HG02798 (cell line): ENCODE results near the gene ARHGAP6.
"Not testable (repeated sequence)": the region's sequence is repeated elsewhere in the genome, so short reads cannot be mapped to it uniquely, and the experiment has no call there.

Experiments
- ATAC-seq: cut with Tn5 transposase; IDR thresholded peaks from one replicate; pipeline ENCODE4 v1.9.1; 2021; ENCODE audit warnings: mild to moderate bottlenecking; ENCODE audit not compliant: unreplicated experiment, poor library complexity

The ARHGAP6 gene

DNA sequence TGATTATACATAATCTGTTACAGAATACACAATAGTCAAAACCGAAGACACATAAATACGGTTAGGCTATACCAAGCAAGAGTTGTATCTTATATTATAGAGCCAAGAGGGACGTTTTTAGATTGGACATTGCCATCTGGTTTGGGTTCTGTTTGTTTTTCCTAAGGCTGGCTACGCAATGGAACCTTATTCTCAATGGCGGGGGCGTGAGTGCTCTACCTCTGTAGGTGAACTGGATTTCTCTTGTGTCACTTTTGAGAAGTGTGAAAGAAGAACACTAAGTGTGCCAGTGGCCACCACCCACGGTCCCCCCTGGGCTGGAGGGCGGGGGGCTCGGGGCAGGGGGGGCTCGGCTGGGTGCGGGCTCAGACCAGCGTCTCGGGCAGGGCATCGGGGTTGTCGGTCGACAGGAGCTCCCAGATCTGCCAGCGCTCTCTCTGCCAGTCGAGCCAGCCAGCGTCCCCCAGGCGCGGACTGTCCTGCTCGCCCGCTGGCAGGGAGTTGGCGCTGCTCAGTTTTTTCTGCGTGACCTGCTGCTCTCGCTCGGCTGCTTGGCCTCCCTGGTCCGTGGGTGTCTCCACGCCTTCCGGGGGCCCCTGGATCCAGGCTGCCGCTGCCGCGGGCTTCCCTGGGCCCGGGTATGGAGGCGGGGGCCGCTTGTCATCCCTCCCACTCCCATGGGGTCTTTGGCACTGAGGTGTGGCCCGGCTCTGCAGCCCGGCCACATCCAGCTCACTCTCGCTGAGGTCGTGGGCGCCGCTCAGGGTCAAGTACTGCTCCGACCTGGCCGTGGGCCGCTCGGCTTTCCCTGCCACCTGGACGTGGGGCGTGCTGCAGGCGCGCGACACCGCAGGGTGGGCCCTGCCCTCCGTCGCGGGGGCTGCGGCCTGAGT, 527.0 kb downstream of the ARHGAP6 start:
- no peak for ATAC-seq

GRCh38 chrX:11137543-11138139, 528.1 kb downstream of the ARHGAP6 start:
- ATAC-seq = no peak

- ATAC-seq = no peak
Measured at GRCh38 chrX:11135564-11136185, 530.0 kb downstream of the ARHGAP6 start.

GRCh38 chrX:11131146-11131545, 534.6 kb downstream of the ARHGAP6 start:
- ATAC-seq = no peak

DNA sequence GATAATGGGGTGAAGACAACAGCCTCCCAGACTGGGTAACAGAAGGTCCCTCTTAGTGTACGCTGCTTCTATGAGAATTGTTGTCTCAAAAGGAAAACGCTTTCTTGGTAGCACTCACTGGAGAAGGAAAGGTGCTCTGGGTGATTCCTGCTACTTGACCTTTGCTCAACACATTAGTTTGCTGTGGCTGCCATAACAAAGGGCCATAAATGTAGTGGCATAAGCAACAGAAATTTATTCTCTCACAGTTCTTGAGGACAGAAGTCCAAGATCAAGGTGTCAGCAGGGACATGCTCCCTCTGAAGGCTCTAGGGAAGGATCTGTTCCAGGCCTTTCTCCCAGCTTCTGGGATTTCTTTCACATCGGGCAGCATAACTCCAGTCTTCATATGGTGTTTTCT, 535.6 kb downstream of the ARHGAP6 start:
- no peak for ATAC-seq

DNA sequence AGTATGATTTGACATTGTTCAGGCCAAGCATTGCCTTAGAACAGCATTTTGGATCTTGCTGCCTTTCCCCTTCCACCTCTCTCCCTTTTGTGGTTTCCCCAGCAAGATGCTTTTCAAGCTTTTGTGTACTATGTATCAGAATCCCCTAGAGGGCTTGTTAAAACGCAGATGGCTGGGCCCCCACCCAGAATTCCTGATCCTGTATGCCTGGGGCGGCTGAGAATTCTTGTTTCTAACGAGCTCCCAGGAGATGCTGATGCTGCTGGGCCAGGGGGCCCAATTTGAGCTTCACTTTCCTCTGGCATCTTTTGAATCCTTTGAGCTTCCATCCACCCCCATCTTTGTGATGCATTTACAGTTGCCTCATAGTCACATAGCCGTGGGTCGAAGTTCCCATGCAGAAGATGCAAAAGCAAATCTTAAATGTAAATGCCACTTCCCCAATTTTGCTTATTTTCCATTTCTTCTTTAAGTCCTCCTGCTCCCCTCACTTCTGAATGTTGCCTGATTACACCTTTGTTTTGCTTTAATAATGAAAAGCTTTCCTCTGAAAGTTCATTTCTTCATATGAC, 536.1 kb downstream of the ARHGAP6 start:
- ATAC-seq = no peak

- ATAC-seq = no peak
Measured at GRCh38 chrX:11125060-11125459, 540.7 kb downstream of the ARHGAP6 start.

DNA sequence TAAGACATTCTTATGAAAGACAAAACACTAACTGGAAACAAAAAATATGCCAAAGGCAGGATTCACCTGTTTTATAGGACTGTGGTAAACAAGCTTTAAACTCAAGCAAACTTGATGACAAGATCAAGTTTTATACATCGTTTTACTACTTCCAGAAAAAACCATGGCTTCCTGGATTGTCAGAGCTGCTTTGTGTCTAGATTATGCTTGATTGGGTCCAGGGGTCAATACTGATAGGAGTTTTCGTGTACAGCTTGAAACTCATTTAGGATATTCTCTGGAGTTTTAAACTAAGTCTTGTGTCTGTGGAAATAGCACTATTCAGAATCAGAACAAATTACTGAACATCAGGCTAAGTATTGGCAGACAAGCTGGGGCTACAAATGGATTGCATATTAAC, 541.6 kb downstream of the ARHGAP6 start:
- ATAC-seq = no peak

GRCh38 chrX:11123087-11123486, 542.6 kb downstream of the ARHGAP6 start:
- not testable (repeated sequence) for ATAC-seq

DNA sequence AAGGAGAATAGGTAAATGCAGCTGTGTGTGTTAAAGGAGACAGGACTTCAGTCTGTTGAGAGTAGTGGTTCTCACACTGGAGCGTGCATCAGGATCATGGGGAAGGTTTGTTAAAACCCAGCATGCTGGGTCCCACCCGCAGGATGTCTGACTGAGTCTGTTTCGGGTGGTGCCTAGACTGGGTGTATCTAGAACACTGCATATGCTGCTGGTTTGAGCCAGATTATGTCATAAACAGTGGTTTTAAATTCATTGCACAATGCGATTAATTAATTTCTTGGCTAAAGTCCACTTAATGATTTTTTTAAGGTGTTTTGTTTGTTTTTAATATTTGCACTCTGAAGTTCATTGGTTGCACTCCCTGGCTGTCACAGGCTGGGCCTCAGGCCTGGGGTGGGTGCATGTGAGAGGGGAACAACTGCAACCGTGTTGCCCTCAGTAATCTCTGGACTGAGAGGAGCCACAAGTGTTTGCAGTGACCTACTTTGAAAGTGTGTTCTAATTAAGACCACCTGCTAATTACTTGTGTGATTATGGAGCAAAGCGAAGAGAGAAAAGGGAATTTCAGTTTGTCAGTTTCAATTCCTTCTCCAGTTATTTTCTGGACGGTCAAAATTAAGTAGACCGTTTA, 546.3 kb downstream of the ARHGAP6 start:
- ATAC-seq = no peak

DNA sequence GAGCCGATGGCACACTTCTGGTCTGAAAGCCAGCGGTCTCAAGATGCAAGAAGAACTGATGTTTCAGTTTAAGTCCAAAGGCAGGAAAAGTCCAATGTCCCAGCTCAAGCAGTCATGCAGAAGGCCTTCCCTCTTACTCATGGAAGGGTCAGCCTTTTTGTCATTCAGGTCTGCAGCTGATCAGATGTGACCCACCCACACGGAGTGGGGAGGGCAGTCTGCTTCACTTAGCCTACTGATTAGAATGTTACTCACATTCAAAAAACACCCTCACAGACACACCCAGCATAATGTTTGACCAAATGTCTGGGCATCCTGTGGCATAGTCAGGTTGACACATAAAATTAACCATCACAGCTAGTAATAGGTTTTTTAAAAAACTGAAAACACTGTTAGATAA, 548.0 kb downstream of the ARHGAP6 start:
- no peak for ATAC-seq

DNA sequence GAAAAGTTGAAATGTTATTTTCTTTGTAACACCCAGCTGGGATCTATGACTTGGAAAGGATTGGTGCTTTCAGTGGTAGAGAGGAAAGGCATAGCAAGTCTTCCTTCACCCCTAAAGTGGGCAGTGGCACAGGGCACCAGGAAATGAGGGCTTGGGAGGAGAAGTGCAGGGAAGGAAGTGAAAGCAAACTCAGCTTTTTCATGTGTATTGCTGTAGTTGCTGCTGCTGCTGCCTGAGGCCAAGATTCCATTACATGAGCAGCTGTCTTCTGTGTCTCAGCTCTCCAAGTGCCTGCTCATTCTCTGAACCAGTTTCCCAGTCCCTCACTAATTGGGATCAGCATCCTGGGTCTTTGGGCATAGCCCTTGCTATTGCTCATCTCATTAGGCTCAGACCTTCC, 552.0 kb downstream of the ARHGAP6 start:
- no peak for ATAC-seq

- ATAC-seq = no peak
Measured at GRCh38 chrX:11111947-11112346, 553.8 kb downstream of the ARHGAP6 start.

GRCh38 chrX:11111037-11111851, 554.5 kb downstream of the ARHGAP6 start, which contains the start of gene HCCS:
TSS of gene HCCS (plus strand) at chrX:11111332. CDS start at chrX:11112061, 729 bp downstream.
- peak; percentile 97 for ATAC-seq

- no peak for ATAC-seq
Measured at GRCh38 chrX:11109968-11110367, 555.8 kb downstream of the ARHGAP6 start.

DNA sequence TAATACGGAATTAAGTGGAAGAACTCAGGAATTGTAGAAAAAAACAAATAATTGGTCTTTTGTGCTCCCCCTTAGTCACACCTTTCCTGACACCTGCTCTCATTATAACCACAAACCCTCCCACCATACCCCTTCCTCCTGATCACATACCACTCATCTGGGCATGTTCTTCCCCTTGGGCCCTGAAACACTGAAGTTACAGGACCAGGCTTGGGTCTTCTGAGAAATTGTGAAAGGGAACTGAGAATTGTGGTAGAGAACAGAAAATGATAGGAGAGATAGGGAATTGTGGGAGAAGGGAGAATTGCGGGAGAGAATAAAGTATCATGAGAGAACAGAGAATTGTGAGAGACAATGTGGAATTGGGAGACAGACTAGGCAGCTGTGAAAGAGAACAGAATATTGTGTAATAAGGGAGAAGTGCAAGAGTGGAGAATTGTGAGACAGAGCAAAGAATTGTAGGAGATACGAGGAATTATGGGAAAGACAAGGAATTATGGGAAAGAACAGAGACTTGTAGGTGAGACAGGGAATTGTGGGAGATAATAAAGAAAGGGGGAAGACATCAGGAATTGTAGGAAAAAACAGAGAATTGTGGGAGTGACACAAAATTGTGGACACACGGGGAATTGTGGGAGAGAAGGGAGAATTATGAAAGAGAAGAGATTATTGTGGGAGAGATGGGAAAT, 557.3 kb downstream of the ARHGAP6 start:
- no peak for ATAC-seq

DNA sequence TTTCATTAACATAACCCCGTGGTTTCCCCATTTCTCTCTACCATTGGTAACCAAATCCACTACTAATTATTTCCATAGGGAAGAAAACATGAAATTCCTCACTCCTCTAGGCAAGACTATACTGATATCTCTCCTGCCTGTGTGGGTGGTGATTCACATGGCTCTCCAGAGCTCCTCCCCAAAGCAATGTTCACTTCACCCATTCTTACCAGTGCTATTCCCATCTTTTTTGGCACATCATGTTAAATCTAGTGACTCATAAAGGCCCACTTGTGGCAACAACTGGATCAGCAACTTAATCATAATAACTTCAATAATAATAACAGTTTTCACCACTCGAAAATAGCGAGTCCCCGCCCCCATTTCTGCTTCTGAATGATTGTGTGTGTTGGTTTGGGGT, 560.6 kb downstream of the ARHGAP6 start:
- no peak for ATAC-seq

DNA sequence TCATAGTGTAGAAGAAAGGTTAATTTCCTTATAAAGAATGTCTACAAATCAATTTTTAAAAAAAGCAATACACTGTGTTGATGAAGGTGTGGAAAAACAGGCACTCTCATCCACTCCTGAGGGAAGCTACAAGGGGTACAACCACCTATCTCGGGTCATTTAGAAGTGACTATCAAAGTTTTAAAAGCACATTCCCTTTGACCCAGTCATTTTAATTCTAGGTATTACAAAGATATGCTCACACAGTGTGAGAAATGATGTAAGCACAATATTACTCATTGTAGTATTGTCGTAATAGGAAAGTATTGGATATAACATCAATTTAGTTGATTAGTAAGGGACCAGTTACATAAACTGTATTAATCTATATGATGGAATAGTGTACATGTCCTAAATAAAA, 562.0 kb downstream of the ARHGAP6 start:
- ATAC-seq = no peak

DNA sequence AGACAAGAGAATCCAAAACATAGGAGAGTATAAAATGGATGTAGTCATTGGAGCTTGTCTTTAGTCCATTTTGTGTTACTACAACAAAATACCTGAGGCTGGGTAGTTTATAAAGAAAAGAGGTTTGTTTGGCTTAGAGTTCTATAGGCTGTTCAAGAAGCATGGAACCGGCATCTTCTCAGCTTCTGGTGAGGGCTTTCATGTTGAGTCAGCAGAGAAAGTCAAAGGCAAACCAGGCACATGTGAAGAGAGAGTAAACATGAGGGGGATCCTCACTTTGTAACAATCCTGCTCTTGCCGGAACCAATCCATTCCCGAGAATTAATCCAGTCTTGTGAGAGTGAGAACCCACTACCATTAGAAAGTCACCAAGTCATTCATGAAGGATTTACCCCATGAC, 562.7 kb downstream of the ARHGAP6 start:
- peak; percentile 54 for ATAC-seq
